ENCODE measurements around the gene NAPSA.

Gene NAPSA

DNA sequence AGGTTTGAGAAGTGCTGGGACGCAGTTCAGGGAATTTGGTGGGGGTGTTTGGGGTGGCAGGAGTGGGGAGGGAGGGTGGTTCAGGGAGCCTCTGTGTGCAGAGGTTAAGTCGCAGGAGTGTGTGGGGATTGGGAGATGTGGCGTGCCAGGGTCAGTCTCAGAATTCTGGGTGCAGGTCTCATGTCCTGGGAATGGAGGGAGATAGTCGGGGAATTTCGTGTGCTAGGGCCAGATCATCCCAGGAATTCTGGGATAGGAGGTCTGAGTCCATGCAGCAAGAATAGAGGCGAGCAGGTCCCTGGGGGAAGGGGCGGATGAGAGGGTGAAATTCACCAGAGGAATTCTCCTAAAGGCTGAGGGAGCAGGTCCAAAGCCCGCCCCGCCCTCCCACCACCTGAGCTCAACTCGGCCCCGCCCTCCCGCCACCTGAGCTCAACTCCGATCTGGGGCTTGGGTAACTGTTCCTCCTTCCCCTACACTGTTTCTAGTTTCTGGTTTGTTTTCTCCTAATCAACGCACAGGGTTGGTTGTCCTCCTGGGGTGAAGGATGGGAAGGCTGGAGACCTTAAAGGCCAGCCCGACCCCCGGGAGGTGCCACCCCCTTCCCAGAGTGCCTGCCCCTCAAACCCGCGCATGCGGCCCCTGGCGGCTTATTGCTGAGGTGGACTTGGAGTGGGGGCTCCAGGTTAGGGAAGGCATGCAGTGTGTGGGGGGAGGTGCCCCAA, 51.5 kb downstream of the NAPSA start:
- DNase-seq, result no peak

GRCh38 chr19:50312967-50313811, 52.2 kb downstream of the NAPSA start:
- no peak for DNase-seq

DNA sequence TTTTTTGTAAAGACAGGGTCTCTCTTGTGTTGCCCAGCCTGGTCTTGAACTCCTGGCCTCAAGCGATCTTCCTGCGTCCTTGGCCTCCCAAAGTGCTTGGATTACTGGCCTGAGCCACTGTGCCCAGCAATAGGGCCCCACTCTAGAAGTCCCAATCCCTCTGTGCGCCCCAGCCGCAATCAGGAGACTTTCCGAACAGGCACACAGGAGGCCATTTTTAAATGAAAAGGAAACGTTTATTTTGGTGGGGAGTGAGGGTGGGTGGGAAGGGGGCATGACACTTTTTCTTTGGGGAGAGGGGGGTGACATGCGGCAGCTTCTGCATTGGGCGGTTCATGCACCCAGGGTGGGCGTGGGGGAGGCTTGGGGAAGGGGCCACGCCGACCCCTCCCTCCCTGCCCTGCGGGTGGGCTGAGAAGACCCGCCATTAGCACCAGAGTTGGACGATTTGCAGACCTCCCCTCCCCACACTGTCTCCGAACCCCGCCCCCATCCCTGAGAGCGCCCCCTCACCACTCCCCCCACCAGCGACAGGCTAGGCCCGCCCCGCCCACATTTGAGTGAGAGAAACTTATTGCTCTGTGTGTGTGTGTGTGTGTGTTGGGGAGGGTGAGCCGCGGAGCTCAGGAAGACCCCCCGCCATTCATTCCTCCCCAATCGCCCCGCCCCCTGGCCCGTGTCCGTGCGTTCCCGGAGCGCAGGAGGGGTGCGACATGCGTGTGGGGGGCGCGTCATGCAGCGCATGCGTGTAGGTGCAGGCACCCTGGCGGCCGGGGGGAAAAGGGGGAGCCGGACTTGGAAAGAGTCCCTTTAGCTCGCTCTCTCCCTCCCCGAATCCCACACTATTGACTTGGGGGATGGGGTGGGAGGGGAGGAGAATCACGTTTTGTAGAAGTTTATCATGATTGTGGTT, 53.5 kb downstream of the NAPSA start:
- DNase-seq, result no peak

DNA sequence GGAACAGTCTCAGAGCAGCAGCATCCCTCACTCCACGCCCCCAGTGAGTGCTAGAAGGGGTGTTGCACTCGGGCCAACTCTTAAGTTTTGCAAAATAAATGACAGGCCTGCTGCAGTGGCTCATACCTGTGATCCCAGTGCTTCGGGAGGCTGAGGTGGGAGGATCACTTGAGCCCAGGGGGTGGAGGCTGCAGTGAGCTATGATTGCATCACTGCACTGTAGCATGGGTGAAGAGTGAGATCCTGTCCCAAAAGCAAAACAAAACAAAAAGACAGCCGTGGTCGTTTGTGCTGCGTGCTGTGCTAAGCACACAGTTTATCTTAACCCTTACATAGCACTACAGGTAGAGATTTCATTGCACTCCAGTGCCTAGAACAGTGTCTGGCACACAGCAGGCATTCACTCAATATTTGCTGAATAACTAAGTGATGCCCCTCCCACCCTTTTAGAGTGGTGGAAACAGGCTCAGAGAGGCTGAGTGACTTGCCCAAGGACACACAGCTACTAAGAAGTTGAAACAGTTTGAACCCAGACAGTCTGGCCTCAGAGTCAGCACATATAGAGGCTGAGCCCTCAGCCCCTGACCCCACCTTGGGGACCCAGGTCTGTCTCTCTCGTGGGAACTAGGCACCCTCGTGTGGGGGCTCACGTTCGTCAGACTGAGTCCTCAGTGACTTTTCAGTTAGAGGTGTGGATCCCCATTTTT, 54.5 kb downstream of the NAPSA start:
- no peak for DNase-seq

DNA sequence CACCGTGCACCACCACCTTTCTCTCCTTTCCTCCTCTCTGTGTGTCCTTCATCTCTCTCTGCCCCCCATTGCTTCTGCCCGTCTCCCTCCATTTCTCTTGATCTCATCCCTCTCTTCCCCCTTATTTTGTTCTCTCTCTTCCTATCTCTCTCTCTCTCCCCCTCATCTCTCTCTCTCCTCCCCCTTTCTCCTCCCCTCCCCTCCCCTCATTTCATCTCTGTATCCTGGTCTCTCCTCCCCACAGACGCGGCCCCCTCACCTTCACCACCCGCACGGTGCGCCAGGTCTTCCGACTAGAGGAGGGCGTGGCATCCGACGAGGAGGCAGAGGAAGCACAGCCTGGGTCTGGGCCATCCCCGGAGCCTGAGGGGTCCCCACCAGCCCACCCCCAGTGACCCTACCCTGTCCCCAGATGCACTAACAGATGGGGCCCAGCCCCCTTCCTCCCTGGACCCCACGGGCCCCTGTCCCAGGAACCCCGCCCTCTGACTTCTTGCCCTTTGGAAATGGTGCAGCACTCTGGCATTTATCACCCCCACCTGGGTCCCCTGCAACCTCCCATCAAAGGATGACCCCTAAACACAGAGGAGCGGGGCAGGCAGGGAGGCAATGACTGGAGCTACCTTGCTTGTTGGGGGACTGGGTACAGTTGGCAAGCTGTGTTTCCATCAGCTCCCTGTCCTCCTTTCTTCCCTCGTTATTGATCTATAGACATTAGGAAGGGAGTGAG, 55.9 kb downstream of the NAPSA start:
- no peak for DNase-seq

GRCh38 chr19:50308991-50309390, 56.4 kb downstream of the NAPSA start:
- DNase-seq, result no peak
